Pancreas (tissue), 10 donors: ENCODE data around the gene OR12D2. TPM values are rescaled to one million over a fixed set of nuclear protein-coding genes. Genes with fewer than 3 reads are reported as not detected.

ENCODE experiments used
- ATAC-seq, 4 donors: fragments of 200-7000 bp; cut with Tn5 transposase; one replicate each; pipeline versions ENCODE4 v1.8.0 to v1.9.1; 2020; ENCODE audit warnings: mild to moderate bottlenecking in 4 of 4, moderate library complexity in 4 of 4
- DNase-seq, 6 donors: peaks; one replicate each; pipeline ENCODE4 v3.0.0-alpha.2; 2020
- FAIRE-seq: peaks from 2 replicates; lab custom pipeline; 2012; peaks lifted over from hg19 to GRCh38; lab: Jason Lieb, UNC
- H3K27ac ChIP-seq, 4 donors: fragments of 200-600 bp; sonication (generic); 1 replicate in 3 of 4; 2 replicates in 1 of 4; pipeline versions ENCODE4 v1.5.0 to v1.8.0; 2020
- H3K27me3 ChIP-seq, 4 donors: fragments of 200-600 bp; one replicate each; pipeline ENCODE4 v1.8.0; 2021
- H3K36me3 ChIP-seq, 3 donors: fragments of 200-600 bp; sonication (generic) in 1 of 3; one replicate each; pipeline versions ENCODE4 v1.5.0 to v1.8.0; 2020 to 2021
- H3K4me1 ChIP-seq, 3 donors: fragments of 200-600 bp; one replicate each; pipeline ENCODE4 v1.8.0; 2021
- H3K4me3 ChIP-seq, 4 donors: fragments of 200-600 bp; sonication (generic) in 2 of 4; one replicate each; pipeline versions ENCODE4 v1.5.0 to v1.8.0; 2020 to 2021
- H3K9me3 ChIP-seq, 4 donors: fragments of 200-600 bp; one replicate each; pipeline ENCODE4 v1.8.0; 2021
- WGBS, 2 donors: extraction: QIAGEN DNeasy Blood & Tissue Kit; methylation state at CpG; one replicate each; pipeline ENCODE4 v1.1.7; 2013; 5-methylcytosine and 5-hydroxymethylcytosine counted together
- intact Hi-C, 3 donors: fragments of 100-400 bp; cut with DNase I; formaldehyde crosslinking; loops; one replicate each; pipeline versions ENCODE4 v1.11.1 to v1.14.2; 2022
- polyA plus RNA-seq, 2 donors: library from polyadenylated mRNA; stranded (reverse); fragments of 200-250 nt; gene quantifications; one replicate each; pipeline ENCODE4 v1.2.3, GENCODE V29; 2013
- total RNA-seq, 6 donors: library from RNA; stranded (reverse); fragmentation: NEBNext Ultra II Directional in 4 of 6; extraction: Animal tissue kit (Norgen Biotek cat#: 25700) in 4 of 6; gene quantifications; one replicate each; pipeline versions ENCODE4 v1.2.1 to v1.2.4, GENCODE V29; 2021 to 2023
- TF ChIP-seq, protein P1 (sequence below), 4 donors: fragments of 200-600 bp; sonication (generic) in 3 of 4; IDR thresholded peaks; one replicate each; pipeline versions ENCODE4 v1.5.0 to v1.8.0; 2021; ENCODE audit warnings: antibody characterized with exemption in 4 of 4
- donor health status: healthy with polysubstance abuse.
- donor health status: DM: no; HTN: no; CAD: no; lungs with moderate emphysema.
- donor health status: DM: no; HTN: no; CAD: no.
- donor health status: control.
- donor health status: control.
- donor health status: Bipolar disorder and iron deficiency.
- donor health status: DM: yes; HTN: yes; CAD: no.
- donor health status: DM: no; HTN: no; CAD: no.
- donor health status: DM: no; HTN: no; CAD: no.
- donor health status: DM: yes; HTN: yes; CAD: no.

The OR12D2 gene
- total and polyA plus RNA-seq, 8 donors: not detected

DNA sequence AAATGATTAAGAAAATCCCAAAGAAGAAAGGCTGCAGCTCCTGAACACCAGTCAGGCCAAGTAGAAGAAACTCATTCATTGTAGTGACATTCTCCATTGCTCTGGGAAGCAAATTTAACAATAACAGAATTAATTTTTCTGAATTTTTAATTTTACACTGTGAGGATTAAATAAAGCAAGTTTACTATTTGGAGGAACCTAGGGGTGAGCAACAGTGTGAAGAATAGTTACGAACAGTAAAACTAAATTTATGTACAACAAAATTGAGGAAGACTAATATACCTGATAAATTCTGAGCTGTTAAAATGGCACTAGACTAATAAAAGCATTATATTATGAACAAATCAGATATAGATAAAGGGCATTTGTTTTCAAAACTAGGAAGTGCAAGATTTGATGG, 20.2 kb upstream of the OR12D2 start, which contains the start of gene OR12D3:
Gene OR12D3, minus strand, starts transcription at position 101 of the 400 bp plus-strand sequence. Its CDS starts 4 bp downstream, at position 97.
- Histone ChIP-seq H3K4me1 (no peaks in the 10 kb centered on the region), H3K9me3 (no peaks in the 10 kb centered on the region), H3K36me3 (no peaks in the 10 kb centered on the region), H3K27me3 (peaks cover 0 to 3% (median 0%) of the 10 kb centered on the region in 4 donors), H3K4me3 (no peak within 1 kb of the TSS), H3K27ac (no peak within 1 kb of the TSS)
- FAIRE-seq (no peak), DNase-seq (no peak), ATAC-seq (no peak)
- TF ChIP-seq, protein P1, sequence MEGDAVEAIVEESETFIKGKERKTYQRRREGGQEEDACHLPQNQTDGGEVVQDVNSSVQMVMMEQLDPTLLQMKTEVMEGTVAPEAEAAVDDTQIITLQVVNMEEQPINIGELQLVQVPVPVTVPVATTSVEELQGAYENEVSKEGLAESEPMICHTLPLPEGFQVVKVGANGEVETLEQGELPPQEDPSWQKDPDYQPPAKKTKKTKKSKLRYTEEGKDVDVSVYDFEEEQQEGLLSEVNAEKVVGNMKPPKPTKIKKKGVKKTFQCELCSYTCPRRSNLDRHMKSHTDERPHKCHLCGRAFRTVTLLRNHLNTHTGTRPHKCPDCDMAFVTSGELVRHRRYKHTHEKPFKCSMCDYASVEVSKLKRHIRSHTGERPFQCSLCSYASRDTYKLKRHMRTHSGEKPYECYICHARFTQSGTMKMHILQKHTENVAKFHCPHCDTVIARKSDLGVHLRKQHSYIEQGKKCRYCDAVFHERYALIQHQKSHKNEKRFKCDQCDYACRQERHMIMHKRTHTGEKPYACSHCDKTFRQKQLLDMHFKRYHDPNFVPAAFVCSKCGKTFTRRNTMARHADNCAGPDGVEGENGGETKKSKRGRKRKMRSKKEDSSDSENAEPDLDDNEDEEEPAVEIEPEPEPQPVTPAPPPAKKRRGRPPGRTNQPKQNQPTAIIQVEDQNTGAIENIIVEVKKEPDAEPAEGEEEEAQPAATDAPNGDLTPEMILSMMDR (IDR thresholded peaks at IDR 0.05): no peak
- intact Hi-C loops: no loop called here
- 93% methylated on average over 1 of the region's 1 CpG for WGBS, 2 donors

DNA sequence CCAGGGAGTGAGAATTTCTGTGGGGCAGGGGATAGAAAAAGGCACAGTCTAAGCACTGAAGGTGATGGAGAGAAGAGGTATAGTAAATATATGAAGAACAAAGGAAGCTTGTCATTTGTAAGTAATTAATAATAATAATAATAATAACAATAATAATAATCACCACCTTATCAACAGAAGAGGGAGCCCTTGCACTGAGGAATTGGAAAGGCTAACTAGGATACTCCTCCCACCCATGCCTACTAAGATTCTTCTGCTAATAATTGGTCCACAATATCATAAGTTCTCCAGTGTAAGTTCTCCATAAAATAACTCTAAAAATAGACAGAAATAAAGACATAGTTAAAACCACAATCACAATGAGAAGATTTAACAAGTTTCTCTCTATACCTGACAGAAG, 19.4 kb upstream of the OR12D2 start:
- Histone ChIP-seq H3K27ac (no peak overlapping the region), H3K9me3 (no peaks in the 10 kb centered on the region), H3K27me3 (peaks cover 0 to 3% (median 0%) of the 10 kb centered on the region in 4 donors), H3K4me3 (no peak overlapping the region), H3K36me3 (no peaks in the 10 kb centered on the region), H3K4me1 (no peaks in the 10 kb centered on the region)
- TF ChIP-seq, protein P1 (IDR thresholded peaks at IDR 0.05): no peak
- FAIRE-seq: no peak
- intact Hi-C loops: no loop called here
- ATAC-seq: peak in 1 of 4 donors; percentile 57
- DNase-seq: no peak

DNA sequence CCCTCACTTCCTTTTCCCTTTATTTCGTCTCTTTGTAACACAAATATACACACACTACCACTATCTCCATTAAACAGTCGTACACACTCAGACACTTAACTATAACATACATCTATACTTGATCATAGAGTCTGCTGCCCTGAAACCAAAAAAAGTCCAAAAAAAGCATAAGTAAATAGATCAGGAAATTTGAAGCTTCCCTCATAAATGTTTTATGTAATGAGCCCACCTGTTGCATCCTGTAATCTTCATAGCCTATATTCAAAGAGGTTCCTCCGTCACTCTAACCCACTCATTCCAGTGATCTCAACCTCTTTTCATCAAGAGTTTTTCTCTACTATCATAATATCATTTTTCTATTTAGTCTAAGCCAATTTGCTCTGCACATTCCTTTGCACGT, 6.9 kb upstream of the OR12D2 start:
- DNase-seq (no peak), FAIRE-seq (no peak), ATAC-seq (no peak)
- Histone ChIP-seq H3K4me3 (no peak overlapping the region), H3K27ac (no peak overlapping the region), H3K4me1 (no peaks in the 10 kb centered on the region), H3K27me3 (peaks cover 0 to 6% (median 2%) of the 10 kb centered on the region in 4 donors), H3K36me3 (no peaks in the 10 kb centered on the region), H3K9me3 (no peaks in the 10 kb centered on the region)
- intact Hi-C loops: no loop called here
- 28 to 61% methylated on average over 4 of the region's 4 CpGs for WGBS, 2 donors
- TF ChIP-seq, protein P1 (IDR thresholded peaks at IDR 0.05): no peak

DNA sequence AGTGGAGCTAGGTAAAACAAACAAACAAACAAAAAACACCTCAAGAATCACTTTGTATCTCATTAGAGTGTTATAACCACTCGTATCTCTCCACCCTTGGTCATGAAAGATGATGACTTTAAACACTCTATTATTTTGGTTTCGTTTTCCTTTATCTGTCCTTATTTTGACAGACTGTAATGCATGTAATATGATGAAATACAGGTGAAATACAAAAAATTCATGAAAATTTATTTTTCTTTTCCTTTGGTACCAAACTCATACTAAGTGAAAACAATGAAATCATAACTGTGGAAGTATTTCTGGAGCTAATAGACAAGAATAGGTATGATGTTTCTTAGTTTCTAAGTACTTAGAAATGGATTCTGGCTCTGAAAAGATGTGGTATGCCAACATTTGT, 4.1 kb downstream of the OR12D2 start:
- no peaks in the 10 kb centered on the region for H3K36me3 ChIP-seq
- H3K27me3 ChIP-seq: no peaks in the 10 kb centered on the region
- no peaks in the 10 kb centered on the region for H3K9me3 ChIP-seq
- H3K4me3 ChIP-seq: no peak overlapping the region
- FAIRE-seq (no peak), DNase-seq (no peak), ATAC-seq (no peak)
- TF ChIP-seq, protein P1 (IDR thresholded peaks at IDR 0.05): no peak
- H3K4me1 ChIP-seq: no peaks in the 10 kb centered on the region
- H3K27ac ChIP-seq: no peak overlapping the region
- 35 to 57% methylated on average over 2 of the region's 2 CpGs for WGBS, 2 donors
- intact Hi-C loops: no loop called here

DNA sequence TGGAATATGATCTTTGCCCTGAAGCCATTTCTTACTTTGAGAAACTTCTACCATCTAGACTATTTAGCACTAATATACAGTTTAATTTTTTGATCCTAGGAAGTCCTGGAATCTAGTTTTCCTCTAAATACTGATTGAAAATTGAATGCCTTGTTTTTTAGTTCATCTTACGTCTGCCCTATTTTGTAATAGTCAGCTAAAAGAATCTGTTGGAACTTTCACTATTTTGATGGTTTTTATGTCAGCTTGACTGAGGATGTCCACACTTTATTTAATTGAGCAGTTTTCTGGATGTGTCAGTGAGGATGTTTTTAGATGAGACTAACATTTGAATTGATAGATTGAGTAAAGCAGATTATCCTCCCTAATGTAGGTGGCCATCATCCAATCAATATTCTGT, 8.4 kb downstream of the OR12D2 start:
- H3K4me3 ChIP-seq: no peak overlapping the region
- no peaks in the 10 kb centered on the region for H3K4me1 ChIP-seq
- no peak for DNase-seq
- FAIRE-seq: no peak
- 83 to 91% methylated on average over 1 of the region's 1 CpG for WGBS, 2 donors
- no peaks in the 10 kb centered on the region for H3K36me3 ChIP-seq
- no peak overlapping the region for H3K27ac ChIP-seq
- no peaks in the 10 kb centered on the region for H3K27me3 ChIP-seq
- no peak for ATAC-seq
- no peaks in the 10 kb centered on the region for H3K9me3 ChIP-seq
- TF ChIP-seq, protein P1 (IDR thresholded peaks at IDR 0.05): no peak
- intact Hi-C loops: no loop called here
